ENCODE data around the gene ETV3. TPM values are rescaled to one million over a fixed set of nuclear protein-coding genes. Genes with fewer than 3 reads are reported as not detected.

ETV3 gene
- total RNA-seq, 1 experiment from 2014 or later, result 6.7 TPM

- no peak for DNase-seq (ENCODE audit: low spot score)
These were observed 47.0 kb downstream of the ETV3 start for GRCh38 chr1:157091186-157091585.

- no peak for DNase-seq (ENCODE audit: low spot score)
These were observed 47.4 kb downstream of the ETV3 start for GRCh38 chr1:157090771-157091170.

GRCh38 chr1:157090196-157090647, 48.0 kb downstream of the ETV3 start:
- peak; percentile 65 for DNase-seq (ENCODE audit: low spot score)

- no peak for DNase-seq (ENCODE audit: low spot score)
These were observed 48.4 kb downstream of the ETV3 start for GRCh38 chr1:157089789-157090188.

- DNase-seq (ENCODE audit: low spot score), result no peak
These were observed 49.6 kb downstream of the ETV3 start for GRCh38 chr1:157088607-157089006.

- no peak for DNase-seq (ENCODE audit: low spot score)
These were observed 51.2 kb downstream of the ETV3 start for GRCh38 chr1:157087030-157087429.

- DNase-seq (ENCODE audit: low spot score), result no peak
These were observed 51.9 kb downstream of the ETV3 start for GRCh38 chr1:157086299-157086698.

- DNase-seq (ENCODE audit: low spot score), result no peak
These were observed 52.8 kb downstream of the ETV3 start for GRCh38 chr1:157085421-157085820.

GRCh38 chr1:157084720-157085119, 53.5 kb downstream of the ETV3 start:
- DNase-seq (ENCODE audit: low spot score), result no peak

- no peak for DNase-seq (ENCODE audit: low spot score)
These were observed 56.5 kb downstream of the ETV3 start for GRCh38 chr1:157081707-157082106.

GRCh38 chr1:157080714-157081113, 57.5 kb downstream of the ETV3 start:
- DNase-seq (ENCODE audit: low spot score), result no peak

- DNase-seq (ENCODE audit: low spot score), result no peak
These were observed 60.8 kb downstream of the ETV3 start for GRCh38 chr1:157077394-157077793.

GRCh38 chr1:157073944-157074685, 64.1 kb downstream of the ETV3 start:
- no peak for DNase-seq (ENCODE audit: low spot score)

Other genes starting within 250 kb of the ETV3 start
- 2.8 and 3.1 TPM in 2 replicates for gene PEAR1, start 244.7 kb downstream of the ETV3 start, total RNA-seq (2014; rRNA removed; shearing (Covaris generic))
- not detected in 2 replicates for gene LRRC71, start 217.8 kb downstream of the ETV3 start, total RNA-seq (2014; rRNA removed; shearing (Covaris generic))
- gene ARHGEF11, start 92.7 kb downstream of the ETV3 start, total RNA-seq (2014; rRNA removed; shearing (Covaris generic)), result 21.5 and 21.7 TPM in 2 replicates
- gene ETV3L, start 38.6 kb downstream of the ETV3 start, total RNA-seq (2014; rRNA removed; shearing (Covaris generic)), result not detected in 2 replicates